HepG2 (cell line): ENCODE results near the gene PRDM8.

Source experiments
- RNF2 ChIP-seq: fragments of 450-650 bp; conservative IDR thresholded peaks from 2 replicates; pipeline ENCODE4 v1.6.1; 2016; ENCODE audit warnings: low read depth
- ZBTB44 ChIP-seq: sonication (generic); formaldehyde crosslinking; IDR thresholded peaks from 2 replicates; pipeline ENCODE4 v1.4.0; 2020; ENCODE audit warnings: missing genetic modification reagents

- TF ChIP-seq ZBTB44 (no peak), RNF2 (no peak)
These were observed 23.9 kb downstream of the PRDM8 start for GRCh38 chr4:80221161-80221560.
